ENCODE results near the gene CBLIF.

DNA sequence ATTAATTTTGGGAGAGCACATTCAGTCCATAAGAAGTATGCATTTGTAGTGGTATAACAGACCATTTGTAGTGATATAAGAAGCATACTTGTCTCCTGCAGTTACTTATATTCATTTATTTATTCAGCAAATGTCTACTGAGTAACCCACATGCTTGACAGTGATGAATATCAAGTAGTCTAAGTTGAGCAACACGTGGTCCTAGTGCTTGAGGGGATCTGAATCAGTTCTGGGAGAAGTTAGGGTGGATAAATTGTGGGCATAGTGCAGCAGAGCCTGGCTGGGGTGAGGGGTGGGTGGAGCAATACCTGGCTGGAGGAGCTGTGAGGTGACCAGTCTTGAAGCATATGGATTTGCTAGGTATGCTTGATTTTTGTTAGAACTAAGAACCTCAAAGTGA, 65.8 kb downstream of the CBLIF start:
- no peak for TF ChIP-seq FOXM1 (IDR thresholded peaks at IDR 0.05; ENCODE audit: borderline replicate concordance)
- no peak for TF ChIP-seq TARDBP (IDR thresholded peaks at IDR 0.05)
- no peak for TF ChIP-seq SP1 (IDR thresholded peaks at IDR 0.05)

Data from HEK293T (cell line).